ENCODE results near the gene VSX1.

GRCh38 chr20:25066386-25066785 lies 15.6 kb downstream of the VSX1 start:
- TF ChIP-seq EZH2 (IDR thresholded peaks at IDR 0.05; ENCODE audit: borderline replicate concordance, insufficient read depth, low read depth, low read length, poor library complexity, severe bottlenecking) (no peak), CTCF (IDR thresholded peaks at IDR 0.05) (no peak)

All from B cell (primary cell).